Measurements from ENCODE around the gene TMEM54.

The TMEM54 gene

DNA sequence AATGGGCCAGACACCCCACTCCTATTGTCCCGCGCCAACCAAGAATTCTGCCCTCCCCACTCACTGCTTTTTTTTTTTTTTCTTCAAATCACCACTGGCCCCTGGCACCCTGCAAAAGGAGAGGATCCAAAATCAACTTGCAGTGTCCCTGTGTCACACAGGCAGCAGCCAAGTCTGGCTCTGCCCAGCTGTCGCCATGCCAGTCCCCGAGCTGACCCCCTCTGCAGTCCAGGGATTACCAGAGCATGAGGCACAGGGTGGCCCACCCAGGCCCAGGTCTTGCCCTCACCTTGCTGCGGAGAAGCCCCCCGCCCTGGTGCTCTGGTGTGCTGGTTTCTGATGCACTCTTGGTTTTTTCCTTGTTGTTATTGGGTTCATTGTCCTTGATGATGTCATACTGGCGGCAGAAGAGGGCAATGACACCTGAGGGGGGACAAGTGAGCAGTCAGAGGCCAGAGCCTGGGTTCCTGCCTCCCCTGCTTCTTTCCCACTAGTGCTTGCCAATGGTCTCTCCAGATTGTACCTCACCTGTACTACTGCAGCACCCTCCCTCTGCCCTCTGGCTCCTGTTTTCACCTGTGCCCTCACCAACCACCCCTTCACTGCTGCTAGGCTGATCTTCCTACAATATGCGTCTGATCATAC lies 36.7 kb downstream of the TMEM54 start:
- no peak for DNase-seq (ENCODE audit: low spot score)

DNA sequence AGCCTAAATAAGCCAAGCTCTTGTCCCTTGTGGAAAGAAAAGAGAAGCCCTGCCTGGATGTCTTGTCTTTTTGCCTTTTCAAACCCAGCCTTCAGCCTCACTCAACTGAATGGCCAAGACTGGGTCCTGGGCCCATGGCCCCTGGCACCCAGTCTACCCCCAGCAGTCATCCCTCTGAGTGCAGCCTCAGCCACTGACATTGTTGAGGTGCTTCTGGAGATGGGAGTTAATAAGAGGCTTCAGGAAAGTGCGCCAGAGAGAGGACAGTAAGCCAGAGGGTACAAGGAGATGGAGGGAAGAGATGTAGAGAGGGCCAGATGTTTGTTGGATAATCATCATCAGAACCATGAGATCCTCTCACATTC lies 37.3 kb downstream of the TMEM54 start:
- DNase-seq (ENCODE audit: low spot score), result no peak

DNA sequence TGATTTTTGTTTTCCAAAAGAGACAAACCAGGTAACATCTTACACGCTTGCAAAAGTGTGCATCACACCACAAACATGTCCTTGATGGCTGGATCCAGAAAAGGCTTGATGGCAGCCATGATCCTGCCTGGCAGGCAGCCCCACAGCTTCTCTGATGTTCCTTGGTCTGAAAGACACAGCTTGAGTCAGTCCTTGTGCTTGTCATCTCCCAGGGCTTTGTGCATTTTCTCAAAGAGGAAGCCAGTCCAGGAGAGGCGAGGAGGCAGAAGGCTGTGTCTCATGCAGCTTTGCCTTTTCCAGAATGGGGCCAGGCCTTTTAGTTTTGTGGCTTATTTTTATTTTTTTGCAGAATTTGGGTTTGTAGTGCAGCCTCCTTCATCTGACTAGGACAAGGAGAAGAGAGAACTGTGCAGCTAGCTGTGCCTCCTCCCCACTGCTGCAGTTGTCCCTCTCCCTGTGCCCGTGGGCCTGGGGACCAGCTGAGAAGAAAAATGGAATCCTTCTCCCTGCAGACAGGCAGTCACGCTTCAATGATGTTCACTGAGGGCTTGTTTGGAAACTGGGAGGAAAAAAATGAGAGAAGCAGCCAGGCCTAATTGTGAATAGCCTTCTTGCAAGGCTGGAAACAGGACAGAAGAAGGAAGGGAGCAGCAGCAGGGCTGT lies 37.8 kb downstream of the TMEM54 start:
- DNase-seq (ENCODE audit: low spot score), result no peak

DNA sequence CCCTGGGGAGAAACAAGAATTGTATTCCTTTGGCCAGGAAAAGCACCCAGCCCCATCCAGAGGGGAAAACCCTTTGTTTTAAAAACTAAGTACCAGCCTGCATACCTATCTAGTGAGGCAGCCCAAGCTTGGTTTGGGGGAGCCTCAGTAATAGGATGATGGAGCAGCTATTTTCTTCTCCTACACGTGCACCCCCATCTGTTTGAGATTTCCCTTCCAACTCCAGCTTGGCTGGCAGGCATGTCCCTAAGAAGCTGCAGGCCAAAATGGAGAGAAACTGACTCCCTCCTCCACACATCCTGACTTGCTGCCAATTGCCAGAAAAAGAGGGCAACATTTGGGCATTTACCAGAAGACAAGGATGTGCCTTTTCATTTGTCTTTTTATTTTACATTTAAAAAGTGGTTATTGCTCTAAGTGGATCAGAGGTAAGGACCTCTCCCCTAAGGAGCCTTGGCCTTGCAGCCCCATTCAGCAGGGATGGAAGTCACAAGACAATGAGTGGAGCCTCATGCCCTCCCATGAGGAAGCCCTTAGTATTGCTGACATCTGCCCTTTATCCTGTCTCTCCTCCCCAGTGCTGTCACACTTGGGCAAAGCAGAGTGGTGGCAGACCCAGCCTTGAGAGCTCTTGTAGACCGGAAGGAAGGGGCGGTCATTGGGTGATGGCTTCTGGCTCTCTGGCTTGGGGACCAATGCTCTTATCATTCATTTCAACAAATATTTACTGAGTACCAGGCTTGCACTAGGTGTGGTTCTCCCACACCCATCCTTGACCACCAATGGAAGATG lies 39.1 kb downstream of the TMEM54 start:
- DNase-seq (ENCODE audit: low spot score), result no peak

DNA sequence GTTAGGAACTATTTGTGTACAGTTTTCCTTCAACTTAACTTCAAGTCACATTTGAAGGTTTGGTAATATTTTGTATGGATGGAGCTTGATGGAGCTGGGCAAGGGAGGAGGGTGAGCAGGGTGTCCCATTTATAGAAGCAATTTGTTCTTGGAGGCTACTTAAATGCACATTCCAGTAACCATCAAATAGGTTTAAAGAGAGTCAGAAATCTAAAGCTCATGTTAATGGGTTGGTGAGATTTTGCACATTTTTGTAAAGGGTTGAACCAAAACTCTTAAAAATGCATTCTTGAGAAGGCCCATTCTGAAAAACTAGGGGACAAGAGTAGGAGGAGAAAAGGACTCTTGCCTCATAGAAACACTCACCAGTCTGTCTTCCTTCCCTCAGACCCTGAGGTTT lies 40.6 kb downstream of the TMEM54 start:
- DNase-seq (ENCODE audit: low spot score), result no peak

DNA sequence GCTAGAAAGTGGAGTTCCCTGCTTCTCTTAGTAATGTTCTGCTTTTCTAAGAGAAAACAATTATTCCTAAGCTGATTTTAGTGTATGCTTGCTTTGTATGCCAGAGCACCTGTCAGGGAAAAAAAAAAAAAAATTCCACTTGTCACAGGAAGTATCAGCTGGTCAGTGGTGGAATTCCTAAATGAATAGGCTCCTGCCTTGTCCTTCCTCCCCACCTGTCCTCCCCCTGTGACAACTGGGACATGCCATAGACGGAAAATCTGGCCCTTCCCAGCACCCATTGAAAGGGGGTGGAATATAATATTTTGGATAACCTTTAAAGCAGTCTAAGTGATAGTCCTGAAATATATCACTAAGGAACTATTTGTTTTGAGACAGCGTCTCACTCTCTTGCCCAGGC lies 41.3 kb downstream of the TMEM54 start:
- no peak for DNase-seq (ENCODE audit: low spot score)

DNA sequence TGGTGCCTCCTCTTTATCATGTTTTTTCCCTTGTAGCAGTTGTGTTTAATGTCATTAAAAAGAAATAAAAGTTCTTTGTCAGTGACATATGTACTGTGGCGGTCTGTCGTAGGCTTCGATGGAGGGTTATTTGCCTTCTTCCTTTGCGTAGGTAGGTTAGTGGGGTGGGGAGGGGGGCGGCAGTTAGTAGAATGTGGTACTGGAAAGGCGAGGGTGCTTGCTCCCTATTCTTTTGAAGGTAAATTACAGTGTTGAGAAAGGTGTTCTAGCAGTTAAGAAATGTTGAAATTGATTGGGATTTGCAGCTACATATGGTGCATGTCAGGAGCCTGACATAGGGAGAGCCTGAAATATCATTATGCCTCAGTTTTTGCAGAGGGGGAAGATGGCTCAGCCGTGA lies 42.4 kb downstream of the TMEM54 start:
- DNase-seq (ENCODE audit: low spot score), result no peak

DNA sequence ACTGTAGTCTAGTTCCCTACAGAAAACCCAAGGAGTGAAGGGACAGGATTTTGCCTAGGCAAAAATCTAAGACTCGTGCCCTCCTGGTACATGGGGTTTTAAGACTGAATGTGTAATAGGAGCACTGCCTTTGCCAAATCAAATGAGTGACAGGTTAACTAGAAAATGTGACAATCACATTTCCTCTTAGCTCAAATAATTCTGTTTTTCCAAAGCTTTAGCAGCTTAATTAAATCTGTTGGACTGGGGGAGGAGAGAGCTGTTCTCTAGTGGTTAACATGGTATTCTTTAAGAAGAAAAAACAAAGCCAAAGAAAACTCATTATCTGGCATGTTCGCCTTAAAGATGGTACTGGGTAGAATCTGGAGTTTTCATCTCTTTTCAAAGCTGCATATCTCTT lies 43.1 kb downstream of the TMEM54 start:
- no peak for DNase-seq (ENCODE audit: low spot score)

DNA sequence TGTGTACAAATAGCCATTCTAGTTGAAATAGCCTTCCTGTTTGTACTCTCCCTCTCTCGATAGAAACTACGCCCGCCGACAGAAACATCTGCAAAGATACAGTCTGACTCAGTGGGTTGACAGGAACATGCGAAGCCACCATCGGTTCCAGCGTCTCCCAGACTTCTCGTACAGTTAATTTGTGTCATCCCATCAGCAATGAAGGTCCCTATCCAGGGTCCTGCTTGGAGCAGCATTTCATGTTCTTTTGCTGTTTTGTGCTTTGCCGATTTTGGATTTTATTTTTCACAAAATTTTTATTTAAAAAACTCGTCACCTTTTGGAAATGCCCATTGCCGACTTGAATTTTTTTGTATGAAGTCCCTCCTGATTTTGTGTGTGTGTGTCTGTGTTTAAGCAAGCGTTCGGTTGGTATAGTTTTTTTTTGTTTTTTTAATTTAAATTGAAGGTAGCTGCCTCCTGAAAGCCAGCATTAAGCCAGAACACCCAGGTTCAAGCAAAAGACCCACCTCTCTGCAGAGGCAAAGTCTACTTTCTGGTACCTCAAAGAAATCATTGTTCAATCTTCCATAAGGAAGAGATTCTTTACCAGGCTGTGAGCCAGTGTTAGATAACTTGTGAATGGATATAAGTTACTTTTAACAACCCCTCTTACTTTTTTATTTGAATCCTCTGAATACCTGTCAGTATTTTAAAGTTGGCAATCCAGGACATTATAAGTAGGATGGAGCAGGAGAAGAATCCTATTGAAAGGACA lies 45.1 kb downstream of the TMEM54 start:
- DNase-seq (ENCODE audit: low spot score), result no peak

DNA sequence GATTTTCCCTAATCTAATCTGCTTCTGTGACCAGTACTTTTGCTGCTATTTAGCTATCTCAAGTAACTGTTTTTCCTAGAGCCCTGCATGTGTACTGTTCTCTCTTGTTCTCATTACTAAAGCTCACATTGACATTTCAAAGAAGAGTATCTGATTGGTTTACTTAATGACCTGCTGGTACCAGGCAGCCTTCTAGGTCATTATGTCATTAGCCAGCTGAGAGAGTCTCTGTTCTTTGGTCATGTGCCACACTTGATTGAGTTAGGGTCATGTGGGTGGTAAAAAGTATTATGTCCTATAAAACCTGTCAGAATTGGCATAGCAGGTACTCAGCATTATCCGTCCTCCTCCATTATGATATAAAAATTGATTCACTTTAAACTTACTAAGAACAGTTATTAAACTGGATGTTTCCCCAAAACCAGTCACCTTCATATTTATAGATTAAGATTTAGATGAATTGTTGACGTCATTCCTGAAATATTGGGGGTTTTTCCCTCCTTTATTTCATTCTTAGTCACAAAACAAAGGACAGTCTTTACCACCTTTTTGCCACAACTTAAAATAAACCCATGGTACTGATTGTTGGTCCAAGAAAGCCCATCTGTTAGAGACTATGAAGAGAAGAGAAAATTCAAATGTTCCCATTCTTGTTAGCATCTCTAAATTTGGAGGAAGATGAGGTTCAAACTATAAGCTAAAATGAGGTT lies 52.7 kb downstream of the TMEM54 start:
- DNase-seq (ENCODE audit: low spot score), result no peak
